ENCODE data around the gene C17orf100.

GRCh38 chr17:6670999-6671398 is 19.4 kb downstream of the C17orf100 start:
- no peak for TF ChIP-seq POLR2A (IDR thresholded peaks at IDR 0.05; ENCODE audit: low read depth)
- no peak for TF ChIP-seq CTCF (IDR thresholded peaks at IDR 0.05)
- no peak for TF ChIP-seq POLR2AphosphoS5 (IDR thresholded peaks at IDR 0.05)
- no peak for TF ChIP-seq EP300 (IDR thresholded peaks at IDR 0.05)
